ENCODE measurements around the gene PTPRT. TPM values are rescaled to one million over a fixed set of nuclear protein-coding genes. Genes with fewer than 3 reads are reported as not detected.

PTPRT gene
- total RNA-seq, 1 experiment from 2014 or later, result not detected

GRCh38 chr20:42401613-42402012 lies 788.1 kb downstream of the PTPRT start:
- CTCF ChIA-PET, result no interaction called here
- Histone ChIP-seq H3K79me2 (ENCODE audit: low read length) (no peaks in the 10 kb centered on the region), H3K9ac (ENCODE audit: low read length) (no peak overlapping the region), H3K4me1 (ENCODE audit: insufficient read depth, low read length) (no peaks in the 10 kb centered on the region), H3F3A (ENCODE audit: low read length, unreplicated experiment) (no peaks in the 10 kb centered on the region), H2AFZ (ENCODE audit: low read length) (no peak overlapping the region), H4K20me1 (ENCODE audit: low read length) (no peaks in the 10 kb centered on the region), H3K27ac (ENCODE audit: low read length) (no peak overlapping the region), H3K36me3 (ENCODE audit: low read depth, low read length) (no peaks in the 10 kb centered on the region), H3K4me3 (ENCODE audit: low read length) (no peak overlapping the region), H3K27me3 (ENCODE audit: low read length) (no peaks in the 10 kb centered on the region), H3K4me2 (ENCODE audit: low read length) (no peak overlapping the region), H3K9me2 (replicated peaks; ENCODE audit: low read length) (no peaks in the 10 kb centered on the region), H3K9me3 (ENCODE audit: low read length) (peaks cover 29% of the 10 kb centered on the region)
- intact Hi-C loops (cut with micrococcal nuclease), result no loop called here
- TF ChIP-seq CTCF (conservative IDR thresholded peaks at IDR 0.05; ENCODE audit: low read depth, low read length), result no peak
- TF ChIP-seq EZH2phosphoT487 (IDR thresholded peaks at IDR 0.05; ENCODE audit: borderline replicate concordance, low read length), result no peak
- TF ChIP-seq EZH2 (IDR thresholded peaks at IDR 0.05; ENCODE audit: low read length, unreplicated experiment), result no peak
- BruUV-seq (replicated peaks), result no TSS peak
- DNase-seq (no peak), ATAC-seq (no peak)
- POLR2A ChIA-PET (ENCODE audit: unreplicated experiment), result no interaction called here

- no peaks in the 10 kb centered on the region for H3K27me3 ChIP-seq (ENCODE audit: low read length)
- H3K9me3 ChIP-seq (ENCODE audit: low read length), result peaks cover 27% of the 10 kb centered on the region
- H3K4me3 ChIP-seq (ENCODE audit: low read length), result no peak overlapping the region
- no peak for ATAC-seq
- ChIA-PET CTCF (no interaction called here), POLR2A (ENCODE audit: unreplicated experiment) (no interaction called here)
- H3K27ac ChIP-seq (ENCODE audit: low read length), result no peak overlapping the region
- no peaks in the 10 kb centered on the region for H3K9me2 ChIP-seq (replicated peaks; ENCODE audit: low read length)
- H3F3A ChIP-seq (ENCODE audit: low read length, unreplicated experiment), result no peaks in the 10 kb centered on the region
- H3K36me3 ChIP-seq (ENCODE audit: low read depth, low read length), result no peaks in the 10 kb centered on the region
- TF ChIP-seq EZH2phosphoT487 (IDR thresholded peaks at IDR 0.05; ENCODE audit: borderline replicate concordance, low read length), result no peak
- TF ChIP-seq CTCF (conservative IDR thresholded peaks at IDR 0.05; ENCODE audit: low read depth, low read length), result no peak
- TF ChIP-seq EZH2 (IDR thresholded peaks at IDR 0.05; ENCODE audit: low read length, unreplicated experiment), result no peak
- BruUV-seq (replicated peaks), result no TSS peak
- intact Hi-C loops (cut with micrococcal nuclease), result no loop called here
- DNase-seq, result no peak
- no peaks in the 10 kb centered on the region for H4K20me1 ChIP-seq (ENCODE audit: low read length)
- H3K4me2 ChIP-seq (ENCODE audit: low read length), result no peak overlapping the region
- H3K9ac ChIP-seq (ENCODE audit: low read length), result no peak overlapping the region
- H2AFZ ChIP-seq (ENCODE audit: low read length), result no peak overlapping the region
- no peaks in the 10 kb centered on the region for H3K79me2 ChIP-seq (ENCODE audit: low read length)
- H3K4me1 ChIP-seq (ENCODE audit: insufficient read depth, low read length), result no peaks in the 10 kb centered on the region
These were observed 789.9 kb downstream of the PTPRT start for GRCh38 chr20:42399802-42400201.

- Histone ChIP-seq H3K9me3 (ENCODE audit: low read length) (peaks cover 8% of the 10 kb centered on the region), H3K4me2 (ENCODE audit: low read length) (no peak overlapping the region), H4K20me1 (ENCODE audit: low read length) (no peaks in the 10 kb centered on the region), H3K4me1 (ENCODE audit: insufficient read depth, low read length) (no peaks in the 10 kb centered on the region), H3K4me3 (ENCODE audit: low read length) (no peak overlapping the region), H3K9ac (ENCODE audit: low read length) (no peak overlapping the region), H3K36me3 (ENCODE audit: low read depth, low read length) (no peaks in the 10 kb centered on the region), H3K27ac (ENCODE audit: low read length) (no peak overlapping the region), H3K27me3 (ENCODE audit: low read length) (no peaks in the 10 kb centered on the region), H3F3A (ENCODE audit: low read length, unreplicated experiment) (no peaks in the 10 kb centered on the region), H3K9me2 (replicated peaks; ENCODE audit: low read length) (no peaks in the 10 kb centered on the region), H2AFZ (ENCODE audit: low read length) (no peak overlapping the region), H3K79me2 (ENCODE audit: low read length) (no peaks in the 10 kb centered on the region)
- DNase-seq (no peak), ATAC-seq (no peak)
- TF ChIP-seq CTCF (conservative IDR thresholded peaks at IDR 0.05; ENCODE audit: low read depth, low read length), result no peak
- TF ChIP-seq EZH2phosphoT487 (IDR thresholded peaks at IDR 0.05; ENCODE audit: borderline replicate concordance, low read length), result no peak
- no peak for TF ChIP-seq EZH2 (IDR thresholded peaks at IDR 0.05; ENCODE audit: low read length, unreplicated experiment)
- CTCF ChIA-PET, result no interaction called here
- POLR2A ChIA-PET (ENCODE audit: unreplicated experiment), result no interaction called here
- BruUV-seq (replicated peaks), result no TSS peak
- intact Hi-C loops (cut with micrococcal nuclease), result no loop called here
These were observed 797.3 kb downstream of the PTPRT start for GRCh38 chr20:42392442-42392841.

Data from PC-3 (cell line).